Stomach (tissue), 9 donors: Measurements from ENCODE around the gene NSF. TPM values are rescaled to one million over a fixed set of nuclear protein-coding genes. Genes with fewer than 3 reads are reported as not detected.
A peak's percentile ranks its signal among the peaks of the same experiment; 100 is the strongest.

ENCODE experiments used
- DNase-seq, 2 donors: peaks; one replicate each; pipeline versions ENCODE4 v3.0.0 to v3.0.0-alpha.2; 2013 to 2019
- H3K27ac ChIP-seq, 5 donors: fragments of 200-600 bp in 4 of 5; sonication (generic) in 4 of 5; one replicate each; pipeline ENCODE4 v1.5.1; 2013 to 2019; ENCODE audit warnings: mild to moderate bottlenecking in 1 of 5, moderate library complexity in 1 of 5
- H3K27me3 ChIP-seq, 3 donors: fragments of 200-600 bp; sonication (generic); one replicate each; pipeline ENCODE4 v1.5.1; 2017 to 2019; ENCODE audit warnings: mixed run types in 1 of 3
- H3K36me3 ChIP-seq, 4 donors: fragments of 200-600 bp; sonication (generic); 1 replicate in 3 of 4; 2 replicates in 1 of 4; pipeline ENCODE4 v1.5.1; 2016 to 2019
- H3K4me1 ChIP-seq, 4 donors: fragments of 200-600 bp; sonication (generic); one replicate each; pipeline ENCODE4 v1.5.1; 2016 to 2019
- H3K4me3 ChIP-seq, 4 donors: fragments of 200-600 bp; sonication (generic) in 3 of 4; one replicate each; pipeline ENCODE4 v1.5.1; 2016 to 2019; ENCODE audit warnings: mild to moderate bottlenecking in 1 of 4
- H3K9me3 ChIP-seq, 4 donors: fragments of 200-600 bp; sonication (generic); one replicate each; pipeline ENCODE4 v1.5.1; 2016 to 2019
- EP300 ChIP-seq: sonication (generic); formaldehyde crosslinking; IDR thresholded peaks from one replicate; pipeline ENCODE4 v1.6.1; 2017; ENCODE audit warnings: antibody characterized with exemption
- POLR2A ChIP-seq, 4 donors: fragments of 450-650 bp; IDR thresholded peaks; one replicate each; pipeline ENCODE4 v1.6.1; 2016; ENCODE audit warnings: antibody characterized with exemption in 4 of 4, control low read depth in 2 of 4, mild to moderate bottlenecking in 1 of 4, moderate library complexity in 1 of 4
- POLR2AphosphoS5 ChIP-seq, 3 donors: sonication (generic); formaldehyde crosslinking; IDR thresholded peaks; one replicate each; pipeline ENCODE4 v1.6.1; 2016; ENCODE audit warnings: antibody characterized with exemption in 3 of 3
- WGBS, 5 donors: extraction: QIAGEN DNeasy Blood & Tissue Kit in 3 of 5; methylation state at CpG; one replicate each; pipeline versions ENCODE4 v1.1.5 to v1.1.7; 2013 to 2018; 5-methylcytosine and 5-hydroxymethylcytosine counted together
- intact Hi-C: fragments of 100-400 bp; cut with DNase I; formaldehyde crosslinking; loops from one replicate; pipeline ENCODE4 v1.15.1; 2023; ENCODE audit warnings: low total_unique reads
- polyA plus RNA-seq, 3 donors: library from polyadenylated mRNA; stranded (reverse); fragments of 200-250 nt; gene quantifications; one replicate each; pipeline ENCODE4 v1.2.3, GENCODE V29; 2013
- total RNA-seq, 5 donors: library from RNA; depleted of rRNA; stranded (reverse); fragments of >200 nt; gene quantifications; one replicate each; pipeline versions ENCODE4 v1.1.0 to v1.2.3, GENCODE V29; 2014 to 2016
- TF ChIP-seq, protein P1 (sequence below), 7 experiments: fragments of 450-650 bp in 4 of 7; fragments of 200-600 bp in 3 of 7; sonication (generic) in 3 of 7; IDR thresholded peaks; one replicate each; pipeline ENCODE4 v1.5.1; 2016 to 2019; ENCODE audit warnings: antibody characterized with exemption in 7 of 7, control low read depth in 2 of 7, mild to moderate bottlenecking in 1 of 7
- donor health status: healthy with polysubstance abuse.
- donor health status: Bipolar disorder and iron deficiency.
- donor health status: healthy.

The NSF gene
- total and polyA plus RNA-seq, 8 donors = 7.0 to 75.2 (median 16.3) TPM

GRCh38 chr17:46777943-46778915, 187.8 kb downstream of the NSF start:
- intact Hi-C loops = no loop called here
- DNase-seq = no peak
- TF ChIP-seq POLR2AphosphoS5 (IDR thresholded peaks at IDR 0.05) = no peak
- TF ChIP-seq EP300 = no peak
- TF ChIP-seq, protein P1, sequence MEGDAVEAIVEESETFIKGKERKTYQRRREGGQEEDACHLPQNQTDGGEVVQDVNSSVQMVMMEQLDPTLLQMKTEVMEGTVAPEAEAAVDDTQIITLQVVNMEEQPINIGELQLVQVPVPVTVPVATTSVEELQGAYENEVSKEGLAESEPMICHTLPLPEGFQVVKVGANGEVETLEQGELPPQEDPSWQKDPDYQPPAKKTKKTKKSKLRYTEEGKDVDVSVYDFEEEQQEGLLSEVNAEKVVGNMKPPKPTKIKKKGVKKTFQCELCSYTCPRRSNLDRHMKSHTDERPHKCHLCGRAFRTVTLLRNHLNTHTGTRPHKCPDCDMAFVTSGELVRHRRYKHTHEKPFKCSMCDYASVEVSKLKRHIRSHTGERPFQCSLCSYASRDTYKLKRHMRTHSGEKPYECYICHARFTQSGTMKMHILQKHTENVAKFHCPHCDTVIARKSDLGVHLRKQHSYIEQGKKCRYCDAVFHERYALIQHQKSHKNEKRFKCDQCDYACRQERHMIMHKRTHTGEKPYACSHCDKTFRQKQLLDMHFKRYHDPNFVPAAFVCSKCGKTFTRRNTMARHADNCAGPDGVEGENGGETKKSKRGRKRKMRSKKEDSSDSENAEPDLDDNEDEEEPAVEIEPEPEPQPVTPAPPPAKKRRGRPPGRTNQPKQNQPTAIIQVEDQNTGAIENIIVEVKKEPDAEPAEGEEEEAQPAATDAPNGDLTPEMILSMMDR (IDR thresholded peaks at IDR 0.05) = no peak
- Histone ChIP-seq H3K36me3 (no peaks in the 10 kb centered on the region), H3K27me3 (peaks cover 0 to 45% (median 0%) of the 10 kb centered on the region in 3 donors), H3K9me3 (no peaks in the 10 kb centered on the region), H3K4me3 (no peak overlapping the region), H3K27ac (no peak overlapping the region), H3K4me1 (no peaks in the 10 kb centered on the region)
- WGBS, 5 donors = 63 to 68% (median 66%) methylated on average over 23 of the region's 23 CpGs

- no peaks in the 10 kb centered on the region for H3K4me1 ChIP-seq
- no peak overlapping the region for H3K27ac ChIP-seq
- no peak for DNase-seq
- no peaks in the 10 kb centered on the region for H3K9me3 ChIP-seq
- H3K36me3 ChIP-seq = no peaks in the 10 kb centered on the region
- TF ChIP-seq, protein P1 (IDR thresholded peaks at IDR 0.05) = no peak
- TF ChIP-seq POLR2A (IDR thresholded peaks at IDR 0.05) (no peak), EP300 (no peak), POLR2AphosphoS5 (IDR thresholded peaks at IDR 0.05) (no peak)
- H3K27me3 ChIP-seq = peaks cover 0 to 33% (median 0%) of the 10 kb centered on the region in 3 donors
- H3K4me3 ChIP-seq = no peak overlapping the region
- intact Hi-C loops = no loop called here
- WGBS, 5 donors = 89 to 97% (median 95%) methylated on average over 5 of the region's 5 CpGs
Measured at GRCh38 chr17:46780003-46780373, 189.5 kb downstream of the NSF start.

- DNase-seq = peak; percentile 60 to 65
- Histone ChIP-seq H3K36me3 (no peaks in the 10 kb centered on the region), H3K4me1 (no peaks in the 10 kb centered on the region), H3K9me3 (no peaks in the 10 kb centered on the region), H3K27me3 (peaks cover 0 to 24% (median 0%) of the 10 kb centered on the region in 3 donors), H3K4me3 (no peak overlapping the region), H3K27ac (no peak overlapping the region)
- TF ChIP-seq POLR2A (IDR thresholded peaks at IDR 0.05) = no peak
- TF ChIP-seq, protein P1 (IDR thresholded peaks at IDR 0.05) = peak in 5 of 7 experiments; percentile 30 to 65 (median 46)
- peak in 1 of 3 donors; percentile 13 for TF ChIP-seq POLR2AphosphoS5 (IDR thresholded peaks at IDR 0.05)
- intact Hi-C loops = no loop called here
- WGBS, 5 donors = 48 to 63% (median 57%) methylated on average over 5 to 9 of the region's 9 CpGs
Measured at GRCh38 chr17:46782250-46782953, 191.9 kb downstream of the NSF start.

DNA sequence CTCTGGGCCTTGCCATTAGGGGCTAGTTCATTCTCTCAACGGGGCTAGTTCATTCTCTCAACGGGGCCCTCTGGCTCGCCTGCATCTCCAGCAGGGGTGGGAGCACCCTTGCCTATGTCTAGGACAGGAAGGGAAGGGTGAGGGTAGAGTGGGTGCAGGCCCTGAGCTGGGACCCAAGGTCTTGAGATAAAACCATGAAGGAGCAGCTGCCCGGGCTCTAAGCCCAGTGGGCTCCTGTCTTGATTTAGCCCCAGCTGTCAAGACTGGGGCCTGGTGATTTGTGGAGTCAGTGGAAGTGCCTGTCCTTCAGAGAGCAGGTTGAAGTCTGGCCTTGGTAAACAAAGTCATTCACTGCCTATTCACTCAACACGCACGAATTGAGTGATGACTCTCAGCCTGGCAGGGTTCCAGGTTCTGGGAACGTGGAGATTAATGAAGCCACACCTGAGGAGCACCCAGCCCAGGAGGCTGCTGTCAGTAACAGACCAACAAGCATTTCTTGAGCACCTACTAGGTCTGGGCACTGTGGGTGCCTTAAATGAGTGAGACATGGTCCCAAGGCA, 192.6 kb downstream of the NSF start:
- H3K27ac ChIP-seq = no peak overlapping the region

More for the DNA sequence above, 192.6 kb downstream of the NSF start:
- DNase-seq = peak; percentile 67 to 76
- H3K27me3 ChIP-seq = peaks cover 0 to 17% (median 0%) of the 10 kb centered on the region in 3 donors
- H3K4me1 ChIP-seq = no peaks in the 10 kb centered on the region
- intact Hi-C loops = no loop called here
- no peaks in the 10 kb centered on the region for H3K36me3 ChIP-seq
- H3K4me3 ChIP-seq = no peak overlapping the region
- WGBS, 5 donors = 42 to 56% (median 47%) methylated on average over 6 to 7 of the region's 7 CpGs
- TF ChIP-seq, protein P1 (IDR thresholded peaks at IDR 0.05) = no peak
- TF ChIP-seq EP300 (no peak), POLR2A (IDR thresholded peaks at IDR 0.05) (no peak), POLR2AphosphoS5 (IDR thresholded peaks at IDR 0.05) (no peak)
- no peaks in the 10 kb centered on the region for H3K9me3 ChIP-seq
